Liver (tissue), 9 donors: ENCODE results near the gene KIF6. TPM values are rescaled to one million over a fixed set of nuclear protein-coding genes. Genes with fewer than 3 reads are reported as not detected.

Source experiments
- DNase-seq: peaks from one replicate; pipeline ENCODE4 v3.0.0-alpha.2; 2017; ENCODE audit warnings: low spot score
- H3K27ac ChIP-seq, 2 donors: one replicate each; pipeline ENCODE4 v1.7.0; 2013; ENCODE audit warnings: inconsistent platforms in 2 of 2, low read length in 2 of 2, control low read depth in 1 of 2, low read depth in 1 of 2, mild to moderate bottlenecking in 1 of 2
- H3K27me3 ChIP-seq, 4 donors: one replicate each; pipeline versions ENCODE4 v1.6.1 to v1.7.0; 2013; ENCODE audit warnings: low read length in 3 of 4, inconsistent platforms in 1 of 4, mild to moderate bottlenecking in 1 of 4, moderate library complexity in 1 of 4; ENCODE audit not compliant: control insufficient read depth in 4 of 4, insufficient read depth in 4 of 4
- H3K36me3 ChIP-seq, 4 donors: one replicate each; pipeline versions ENCODE4 v1.6.1 to v1.7.0; 2013; ENCODE audit warnings: low read length in 3 of 4, mild to moderate bottlenecking in 3 of 4, low read depth in 1 of 4, moderate library complexity in 1 of 4; ENCODE audit not compliant: control insufficient read depth in 4 of 4, insufficient read depth in 3 of 4
- H3K4me1 ChIP-seq, 4 donors: one replicate each; pipeline versions ENCODE4 v1.6.1 to v1.7.0; 2013; ENCODE audit warnings: low read length in 3 of 4, mild to moderate bottlenecking in 3 of 4, moderate library complexity in 1 of 4; ENCODE audit not compliant: control insufficient read depth in 4 of 4, insufficient read depth in 4 of 4
- H3K4me3 ChIP-seq, 3 donors: one replicate each; pipeline versions ENCODE4 v1.6.1 to v1.7.0; 2013; ENCODE audit warnings: low read length in 3 of 3, control low read depth in 1 of 3, low read depth in 1 of 3, mild to moderate bottlenecking in 1 of 3
- H3K9ac ChIP-seq, 2 donors: one replicate each; pipeline ENCODE4 v1.7.0; 2013; ENCODE audit warnings: low read length in 2 of 2, mild to moderate bottlenecking in 2 of 2, moderate library complexity in 2 of 2, control low read depth in 1 of 2, low read depth in 1 of 2
- H3K9me3 ChIP-seq, 4 donors: one replicate each; pipeline versions ENCODE4 v1.6.1 to v1.7.0; 2013; ENCODE audit warnings: low read length in 3 of 4; ENCODE audit not compliant: control insufficient read depth in 4 of 4
- ATF3 ChIP-seq: IDR thresholded peaks from 2 replicates; pipeline ENCODE4 v1.6.1; 2016; ENCODE audit warnings: antibody characterized with exemption
- CTCF ChIP-seq: fragments of 150-350 bp; IDR thresholded peaks from 2 replicates; pipeline ENCODE4 v1.5.1; 2017; ENCODE audit warnings: improper control_type of control experiment, low read depth, low read length; ENCODE audit not compliant: missing input control
- EGR1 ChIP-seq, 2 donors: IDR thresholded peaks; 2 replicates each; pipeline ENCODE4 v1.6.1; 2016 to 2018; ENCODE audit warnings: antibody characterized with exemption in 2 of 2, low read depth in 2 of 2
- FOXA1 ChIP-seq: IDR thresholded peaks from 2 replicates; pipeline ENCODE4 v1.6.1; 2016; ENCODE audit warnings: antibody characterized with exemption
- FOXA2 ChIP-seq: IDR thresholded peaks from 2 replicates; pipeline ENCODE4 v1.6.1; 2016; ENCODE audit warnings: antibody characterized with exemption
- GABPA ChIP-seq, 2 donors: IDR thresholded peaks in 1 of 2; conservative IDR thresholded peaks in 1 of 2; 2 replicates each; pipeline ENCODE4 v1.6.1; 2016; ENCODE audit warnings: antibody characterized with exemption in 2 of 2, mild to moderate bottlenecking in 1 of 2, moderate library complexity in 1 of 2
- HNF4A ChIP-seq, 2 donors: conservative IDR thresholded peaks; 2 replicates each; pipeline ENCODE4 v1.6.1; 2016; ENCODE audit warnings: antibody characterized with exemption in 2 of 2, mild to moderate bottlenecking in 2 of 2
- HNF4G ChIP-seq: IDR thresholded peaks from 2 replicates; pipeline ENCODE4 v1.6.1; 2016; ENCODE audit warnings: antibody characterized with exemption
- JUND ChIP-seq, 2 donors: IDR thresholded peaks; 2 replicates each; pipeline ENCODE4 v1.6.1; 2016; ENCODE audit warnings: antibody characterized with exemption in 2 of 2
- MAX ChIP-seq: IDR thresholded peaks from 2 replicates; pipeline ENCODE4 v1.6.1; 2016; ENCODE audit warnings: antibody characterized with exemption
- NR2F2 ChIP-seq: IDR thresholded peaks from 2 replicates; pipeline ENCODE4 v1.6.1; 2016; ENCODE audit warnings: antibody characterized with exemption
- RAD21 ChIP-seq, 2 donors: IDR thresholded peaks; 2 replicates each; pipeline ENCODE4 v1.6.1; 2016; ENCODE audit warnings: antibody characterized with exemption in 2 of 2, mild to moderate bottlenecking in 2 of 2
- REST ChIP-seq: IDR thresholded peaks from 2 replicates; pipeline ENCODE4 v1.6.1; 2016; ENCODE audit warnings: antibody characterized with exemption, mild to moderate bottlenecking
- RXRA ChIP-seq, 2 donors: IDR thresholded peaks; 2 replicates each; pipeline ENCODE4 v1.6.1; 2017 to 2018; ENCODE audit warnings: antibody characterized with exemption in 2 of 2, mild to moderate bottlenecking in 1 of 2
- SP1 ChIP-seq: IDR thresholded peaks from 2 replicates; pipeline ENCODE4 v1.6.1; 2018; ENCODE audit warnings: antibody characterized with exemption, mild to moderate bottlenecking
- TAF1 ChIP-seq: conservative IDR thresholded peaks from 2 replicates; pipeline ENCODE4 v1.6.1; 2016; ENCODE audit warnings: antibody characterized with exemption, mild to moderate bottlenecking
- YY1 ChIP-seq: IDR thresholded peaks from 2 replicates; pipeline ENCODE4 v1.6.1; 2016; ENCODE audit warnings: antibody characterized with exemption, mild to moderate bottlenecking
- ZBTB33 ChIP-seq: IDR thresholded peaks from 2 replicates; pipeline ENCODE4 v1.6.1; 2016; ENCODE audit warnings: antibody characterized with exemption
- WGBS: extraction: QIAGEN DNeasy Blood & Tissue Kit; methylation state at CpG from one replicate; pipeline ENCODE4 v1.1.7; 2013; 5-methylcytosine and 5-hydroxymethylcytosine counted together
- polyA plus RNA-seq, 2 donors: library from polyadenylated mRNA; stranded (reverse) in 1 of 2; unstranded in 1 of 2; fragments of 200-250 nt in 1 of 2; fragments of >200 nt in 1 of 2; fragmentation: Nextera tagmentation in 1 of 2; extraction: Ambion mirVana in 1 of 2; gene quantifications; one replicate each; pipeline versions ENCODE4 v1.2.1 to v1.2.3, GENCODE V29; 2013 to 2015
- total RNA-seq, 2 donors: library from RNA; depleted of rRNA; stranded (reverse); fragments of >200 nt; gene quantifications; one replicate each; pipeline ENCODE4 v1.2.3, GENCODE V29; 2014
- donor health status: healthy.
- donor health status: healthy.
- donor health status: healthy.
- donor health status: healthy.
- donor health status: healthy.

Gene KIF6
- total and polyA plus RNA-seq, 4 donors, result 0.17 to 7.5 (median 0.29) TPM

- no peak for TF ChIP-seq SP1
These were observed 276.2 kb downstream of the KIF6 start (continued) for GRCh38 chr6:39449022-39449421.

- Histone ChIP-seq H3K9me3 (no peaks in the 10 kb centered on the region), H3K27ac (no peak overlapping the region), H3K4me3 (no peak overlapping the region), H3K36me3 (no peaks in the 10 kb centered on the region), H3K9ac (no peak overlapping the region), H3K27me3 (no peaks in the 10 kb centered on the region), H3K4me1 (no peaks in the 10 kb centered on the region)
- DNase-seq, result no peak
- TF ChIP-seq ZBTB33, result no peak
- TF ChIP-seq REST, result no peak
- no peak for TF ChIP-seq RAD21 (IDR thresholded peaks at IDR 0.05)
- TF ChIP-seq EGR1 (IDR thresholded peaks at IDR 0.05; ENCODE audit: low read depth in 2 of 2), result no peak
- no peak for TF ChIP-seq ATF3
- TF ChIP-seq JUND (IDR thresholded peaks at IDR 0.05), result no peak
- no peak for TF ChIP-seq HNF4G
- no peak for TF ChIP-seq FOXA2
- TF ChIP-seq YY1, result no peak
- no peak for TF ChIP-seq CTCF
- TF ChIP-seq MAX, result no peak
- no peak for TF ChIP-seq HNF4A (conservative IDR thresholded peaks at IDR 0.05)
- TF ChIP-seq NR2F2, result no peak
- TF ChIP-seq RXRA (IDR thresholded peaks at IDR 0.05), result no peak
- TF ChIP-seq SP1, result no peak
- no peak for TF ChIP-seq GABPA (IDR thresholded peaks at IDR 0.05 in 1 of 2, conservative IDR thresholded peaks at IDR 0.05 in 1 of 2)
- no peak for TF ChIP-seq TAF1
- TF ChIP-seq FOXA1, result no peak
- 86% methylated on average over 2 of the region's 2 CpGs for WGBS
These were observed 278.3 kb downstream of the KIF6 start for GRCh38 chr6:39446909-39447308.
